MM.1S (cell line): ENCODE measurements around the gene STAP2.

Experiments
- CTCF ChIP-seq: fragments of 300-600 bp; sonication (generic); IDR thresholded peaks from 2 replicates; pipeline ENCODE4 v1.5.1; 2016; ENCODE audit warnings: antibody characterized with exemption, low read length, mixed read lengths
- EZH2 ChIP-seq: fragments of 300-600 bp; sonication (generic); optimal IDR thresholded peaks from 2 replicates; pipeline ENCODE3; 2017; ENCODE audit warnings: low read depth, mild to moderate bottlenecking, antibody characterized with exemption, low read length, mixed read lengths
- EZH2phosphoT487 ChIP-seq: fragments of 300-600 bp; sonication (generic); IDR thresholded peaks from 2 replicates; pipeline ENCODE4 v1.6.1; 2018; ENCODE audit warnings: antibody characterized with exemption, low read length

- TF ChIP-seq CTCF (no peak), EZH2phosphoT487 (no peak), EZH2 (no peak)
These were observed 21.5 kb upstream of the STAP2 start for GRCh38 chr19:4360081-4360569.
